ENCODE results near the gene MAD1L1. TPM values are rescaled to one million over a fixed set of nuclear protein-coding genes. Genes with fewer than 3 reads are reported as not detected.

MAD1L1 gene
- total and polyA plus RNA-seq, 4 donors: 12.8 to 20.7 (median 16.5) TPM

- no peak for DNase-seq (ENCODE audit: low spot score)
- H3K4me3 ChIP-seq (ENCODE audit: low read depth in 1 of 3, low read length in 3 of 3): no peak overlapping the region
- no peak overlapping the region for H3K27ac ChIP-seq (ENCODE audit: low read depth in 1 of 2, low read length in 2 of 2)
- WGBS: 89% methylated on average over 32 of the region's 32 CpGs
- H3K4me1 ChIP-seq (ENCODE audit: control insufficient read depth in 4 of 4, insufficient read depth in 4 of 4, low read length in 3 of 4): no peaks in the 10 kb centered on the region
- H3K9ac ChIP-seq (ENCODE audit: low read depth in 1 of 2, low read length in 2 of 2): no peak overlapping the region
- TF ChIP-seq RXRA (IDR thresholded peaks at IDR 0.05): no peak
- no peak for TF ChIP-seq HNF4A (conservative IDR thresholded peaks at IDR 0.05)
- no peak for TF ChIP-seq MAX (IDR thresholded peaks at IDR 0.05)
- no peak for TF ChIP-seq NR2F2 (IDR thresholded peaks at IDR 0.05)
- no peak for TF ChIP-seq JUND (IDR thresholded peaks at IDR 0.05)
- TF ChIP-seq RAD21 (IDR thresholded peaks at IDR 0.05): no peak
- no peak for TF ChIP-seq FOXA1 (IDR thresholded peaks at IDR 0.05)
- TF ChIP-seq YY1 (IDR thresholded peaks at IDR 0.05): no peak
- TF ChIP-seq ATF3 (IDR thresholded peaks at IDR 0.05): no peak
- TF ChIP-seq GABPA (IDR thresholded peaks at IDR 0.05 in 1 of 2, conservative IDR thresholded peaks at IDR 0.05 in 1 of 2): no peak
- no peak for TF ChIP-seq CTCF (IDR thresholded peaks at IDR 0.05; ENCODE audit: low read depth, low read length, missing input control)
- no peak for TF ChIP-seq TAF1 (conservative IDR thresholded peaks at IDR 0.05)
- TF ChIP-seq REST (IDR thresholded peaks at IDR 0.05): no peak
- no peak for TF ChIP-seq ZBTB33 (IDR thresholded peaks at IDR 0.05)
- no peak for TF ChIP-seq SP1 (IDR thresholded peaks at IDR 0.05)
- no peak for TF ChIP-seq HNF4G (IDR thresholded peaks at IDR 0.05)
- TF ChIP-seq EGR1 (IDR thresholded peaks at IDR 0.05; ENCODE audit: low read depth in 2 of 2): no peak
- no peak for TF ChIP-seq FOXA2 (IDR thresholded peaks at IDR 0.05)
- no peaks in the 10 kb centered on the region for H3K36me3 ChIP-seq (ENCODE audit: control insufficient read depth in 4 of 4, insufficient read depth in 3 of 4, low read depth in 1 of 4, low read length in 3 of 4)
- H3K27me3 ChIP-seq (ENCODE audit: control insufficient read depth in 4 of 4, insufficient read depth in 4 of 4, low read length in 3 of 4): no peaks in the 10 kb centered on the region
- peaks cover 0 to 4% (median 3%) of the 10 kb centered on the region in 4 donors for H3K9me3 ChIP-seq (ENCODE audit: control insufficient read depth in 4 of 4, low read length in 3 of 4)
Measured at GRCh38 chr7:2030475-2031450, 202.0 kb downstream of the MAD1L1 start.
